HepG2 (cell line): ENCODE data around the gene CEBPB. TPM values are rescaled to one million over a fixed set of nuclear protein-coding genes. Genes with fewer than 3 reads are reported as not detected.

Source experiments
- AKAP8 ChIP-seq: sonication (generic); formaldehyde crosslinking; IDR thresholded peaks from 2 replicates; pipeline ENCODE4 v1.5.1; 2020; ENCODE audit warnings: mild to moderate bottlenecking, missing genetic modification reagents
- BORCS8-MEF2B ChIP-seq: sonication (generic); formaldehyde crosslinking; IDR thresholded peaks from 2 replicates; pipeline ENCODE4 v1.8.0; 2022; ENCODE audit warnings: mild to moderate bottlenecking, missing genetic modification reagents
- DRAP1 ChIP-seq: IDR thresholded peaks from 2 replicates; pipeline ENCODE4 v1.6.1; 2016; ENCODE audit warnings: missing genetic modification reagents, missing compliant biosample characterization
- GATA4 ChIP-seq: sonication (generic); IDR thresholded peaks from 2 replicates; pipeline ENCODE4 v1.6.1; 2016; ENCODE audit warnings: antibody characterized with exemption, low read depth, borderline replicate concordance
- HMGXB4 ChIP-seq, 2 experiments: sonication (generic) in 1 of 2; formaldehyde crosslinking in 1 of 2; IDR thresholded peaks; 2 replicates each; pipeline versions ENCODE4 v1.4.0 to v1.6.1; 2018 to 2020; ENCODE audit warnings: missing genetic modification reagents in 2 of 2, borderline replicate concordance in 1 of 2, low read depth in 1 of 2, mild to moderate bottlenecking in 1 of 2, missing biosample characterization in 1 of 2
- IRX3 ChIP-seq: sonication (generic); formaldehyde crosslinking; IDR thresholded peaks from 2 replicates; pipeline ENCODE4 v1.8.1; 2023; ENCODE audit warnings: mild to moderate bottlenecking, low read depth, missing genetic modification reagents, borderline replicate concordance
- MAX ChIP-seq: IDR thresholded peaks from 2 replicates; pipeline ENCODE4 v1.6.1; 2012; ENCODE audit warnings: inconsistent platforms
- RARA ChIP-seq: IDR thresholded peaks from 2 replicates; pipeline ENCODE4 v1.6.1; 2016; ENCODE audit warnings: missing genetic modification reagents, missing compliant biosample characterization
- RBM39 ChIP-seq: fragments of 200-400 bp; formaldehyde crosslinking; IDR thresholded peaks from one replicate; pipeline ENCODE4 v1.6.1; 2018; ENCODE audit warnings: antibody characterized with exemption, mild to moderate bottlenecking, low read depth, low read length; ENCODE audit not compliant: poor library complexity, severe bottlenecking
- REST ChIP-seq, 2 experiments: IDR thresholded peaks; 2 replicates each; pipeline ENCODE4 v1.6.1; 2011 to 2012; ENCODE audit warnings: low read length in 2 of 2, borderline replicate concordance in 1 of 2, low read depth in 1 of 2, mild to moderate bottlenecking in 1 of 2, moderate library complexity in 1 of 2
- TBP ChIP-seq: sonication (generic); formaldehyde crosslinking; IDR thresholded peaks from 2 replicates; pipeline ENCODE4 v1.5.0; 2020; ENCODE audit warnings: missing genetic modification reagents
- TEF ChIP-seq: sonication (generic); formaldehyde crosslinking; IDR thresholded peaks from 2 replicates; pipeline ENCODE4 v1.5.0; 2020; ENCODE audit warnings: missing genetic modification reagents
- ZBTB39 ChIP-seq: sonication (generic); formaldehyde crosslinking; IDR thresholded peaks from 2 replicates; pipeline ENCODE4 v1.5.0; 2020; ENCODE audit warnings: missing genetic modification reagents
- ZNF251 ChIP-seq: sonication (generic); formaldehyde crosslinking; IDR thresholded peaks from 2 replicates; pipeline ENCODE4 v1.9.0; 2021; ENCODE audit warnings: mild to moderate bottlenecking, missing genetic modification reagents
- ZNF3 ChIP-seq: IDR thresholded peaks from 2 replicates; pipeline ENCODE4 v1.7.0; 2017; ENCODE audit warnings: inconsistent platforms
- ZNF530 ChIP-seq: sonication (generic); formaldehyde crosslinking; IDR thresholded peaks from 2 replicates; pipeline ENCODE4 v1.5.0; 2020; ENCODE audit warnings: low read depth, mild to moderate bottlenecking, missing genetic modification reagents
- ZNF598 ChIP-seq: sonication (generic); formaldehyde crosslinking; IDR thresholded peaks from 2 replicates; pipeline ENCODE4 v1.5.1; 2020; ENCODE audit warnings: mild to moderate bottlenecking, missing genetic modification reagents, borderline replicate concordance
- ZNF724P ChIP-seq: sonication (generic); formaldehyde crosslinking; IDR thresholded peaks from 2 replicates; pipeline ENCODE4 v1.8.0; 2022; ENCODE audit warnings: missing genetic modification reagents, borderline replicate concordance
- polyA plus RNA-seq, 8 experiments: library from polyadenylated mRNA; depleted of rRNA in 3 of 8; stranded (reverse) in 7 of 8; unstranded in 1 of 8; fragments of >200 nt; fragmentation: Illumina TruSeq in 4 of 8; extraction: Trizol in 4 of 8; gene quantifications; 2 replicates each; pipeline versions ENCODE4 v1.2.1 to v1.2.3, GENCODE V29; 2011 to 2016; ENCODE audit warnings: low read depth in 4 of 8, missing spikeins in 1 of 8, mixed read lengths in 1 of 8; ENCODE audit not compliant: insufficient read depth in 1 of 8
- total RNA-seq, 5 experiments: library from RNA; depleted of rRNA; stranded (reverse); fragments of >200 nt; fragmentation: Illumina TruSeq; extraction: Trizol; gene quantifications; 2 replicates each; pipeline ENCODE4 v1.2.3, GENCODE V29; 2016; ENCODE audit warnings: low read depth in 1 of 5

Gene CEBPB
- total and polyA plus RNA-seq, 2 of the 13 experiments (the other 11 are each of a cell fraction or from before 2014, with no cell fraction given) = 18.5 to 28.2 TPM

GRCh38 chr20:50191544-50192363, 1.1 kb downstream of the CEBPB start (continued):
- TF ChIP-seq TEF (CRISPR knock-in tag) (peak; percentile 20; the same call in 1 of the 2 replicates), ZNF3 (CRISPR knock-in tag) (no peak), ZBTB39 (CRISPR knock-in tag) (no peak), TBP (CRISPR knock-in tag) (no peak), MAX (peak; percentile 67; the same call in 1 of the 2 replicates), IRX3 (CRISPR knock-in tag) (peak; percentile 56), ZNF251 (CRISPR knock-in tag) (no peak), HMGXB4 (CRISPR knock-in tag; IDR thresholded peaks at IDR 0.05; ENCODE audit: borderline replicate concordance in 1 of 2, low read depth in 1 of 2) (peak; percentile 33 to 81; a peak in 3 of 4 replicates), BORCS8-MEF2B (CRISPR knock-in tag) (peak; percentile 36; the same call in 1 of the 2 replicates), ZNF724P (CRISPR knock-in tag) (peak; percentile 44; the same call in 1 of the 2 replicates), REST (IDR thresholded peaks at IDR 0.05; ENCODE audit: borderline replicate concordance in 1 of 2, low read depth in 1 of 2, low read length in 2 of 2) (no peak), DRAP1 (CRISPR knock-in tag) (no peak), RBM39 (peak; percentile 80), RARA (peak; percentile 40), ZNF598 (CRISPR knock-in tag) (0 out of 2 replicates have a peak, but pooled peaks have one; percentile 22), AKAP8 (CRISPR knock-in tag) (no peak), ZNF530 (CRISPR knock-in tag) (no peak), GATA4 (no peak)
